Activated T-helper 1 cell treated with anti-CD3 and anti-CD28 coated beads, Interleukin-2, amount 50 U/mL, for 16 hours (primary cell): ENCODE measurements around the gene ZNF385D.

Source experiments
- DNase-seq, 2 donors: peaks; one replicate each; pipeline ENCODE4 v3.0.0-alpha.2; 2020; ENCODE audit warnings: low read depth in 1 of 2, low spot score in 1 of 2

ZNF385D gene

GRCh38 chr3:21750831-21751391, at the start of gene ZNF385D:
ZNF385D (minus strand) TSS chr3:21751210; CDS start chr3:21750916, 294 bp downstream.
- no peak for DNase-seq

DNA sequence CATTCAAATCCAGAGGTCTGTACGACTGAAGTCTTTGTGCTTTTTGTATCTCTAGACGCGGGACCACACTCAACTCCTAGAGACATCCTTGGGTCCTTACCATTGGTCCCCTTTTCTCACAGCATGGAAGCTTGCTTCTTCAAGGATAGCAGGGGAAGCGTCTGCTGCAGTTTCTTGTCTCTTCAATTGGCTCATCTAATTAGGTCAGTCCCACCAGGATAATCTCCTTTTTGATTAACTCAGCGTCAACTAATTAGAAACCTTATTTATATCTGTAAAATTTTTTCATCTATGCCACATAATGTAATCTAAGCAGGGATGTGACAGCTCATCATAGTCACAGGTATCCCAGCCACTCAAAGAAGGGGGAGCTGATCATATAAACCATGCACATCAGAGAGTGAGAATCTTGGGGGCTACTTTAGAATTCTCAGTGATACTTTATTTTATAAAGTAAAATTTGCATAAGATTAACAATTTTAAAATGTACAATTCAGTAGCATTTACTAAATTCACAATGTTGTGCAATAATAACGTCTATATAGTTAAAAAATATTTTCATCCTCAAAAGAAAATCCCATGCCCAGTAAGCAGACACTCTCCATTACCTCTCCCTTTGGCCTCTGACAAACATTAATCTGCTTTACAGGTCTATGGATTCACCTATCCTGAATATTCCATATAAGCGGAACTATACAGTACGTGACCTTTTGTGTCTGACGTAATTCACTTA, 47.5 kb upstream of the ZNF385D start:
- DNase-seq = no peak

DNA sequence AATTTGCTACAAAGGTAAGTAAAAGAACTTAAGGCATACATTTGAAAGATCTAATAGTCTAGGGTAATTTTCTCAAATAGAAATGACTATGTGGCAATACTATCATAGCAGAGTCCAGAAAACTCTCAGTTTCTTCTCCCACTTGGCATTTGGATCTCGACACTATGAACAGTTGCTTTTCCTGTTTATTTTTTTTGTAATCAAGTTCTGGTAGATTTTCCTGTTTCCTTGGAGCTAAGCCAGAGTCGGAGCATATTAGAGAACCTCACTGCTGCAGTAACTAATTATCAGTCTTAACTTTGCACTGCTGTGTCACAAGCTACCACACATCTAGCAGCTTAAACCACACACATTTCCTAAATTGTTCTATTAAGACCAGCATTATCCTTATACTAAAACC, 44.9 kb upstream of the ZNF385D start:
- DNase-seq = no peak

GRCh38 chr3:21795152-21795837, 44.3 kb upstream of the ZNF385D start:
- no peak for DNase-seq

DNA sequence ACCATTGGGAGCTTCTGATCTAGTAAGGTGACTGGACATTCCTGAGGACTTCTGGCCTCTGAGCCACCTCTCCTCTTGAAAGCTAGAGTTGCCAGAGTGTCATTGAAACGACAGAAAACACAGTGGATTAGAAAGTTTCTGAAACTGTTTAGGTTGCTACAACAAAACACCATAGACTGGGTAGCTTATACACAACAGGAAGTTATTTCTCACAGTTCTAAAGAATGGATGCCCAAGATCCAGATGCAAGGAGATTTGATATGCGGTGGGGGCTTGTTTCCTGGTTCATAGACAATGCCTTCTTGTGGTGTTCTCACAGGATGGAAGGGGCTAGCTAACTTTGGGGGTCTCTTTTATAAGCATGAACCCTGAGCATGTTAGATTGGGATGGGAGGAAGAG, 43.3 kb upstream of the ZNF385D start:
- DNase-seq = no peak

DNA sequence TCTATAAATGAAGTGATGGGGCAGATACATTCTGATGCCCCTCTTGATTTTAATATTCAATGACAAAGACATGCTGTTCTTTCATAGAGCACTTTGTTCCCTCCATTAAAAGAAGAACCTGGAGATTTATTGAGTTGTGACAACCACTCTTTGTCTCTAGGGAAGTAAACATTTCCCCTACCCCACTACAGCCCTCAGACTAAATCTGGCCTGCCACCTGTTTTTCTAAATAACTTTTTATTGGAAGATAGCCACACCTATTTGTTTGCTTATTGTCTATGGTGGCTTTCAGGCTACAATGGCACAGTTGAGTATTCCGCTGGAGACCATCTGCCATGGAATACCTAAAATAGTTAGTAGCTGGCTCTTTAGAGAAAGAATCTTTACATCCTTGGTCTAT, 41.2 kb upstream of the ZNF385D start:
- no peak for DNase-seq

DNA sequence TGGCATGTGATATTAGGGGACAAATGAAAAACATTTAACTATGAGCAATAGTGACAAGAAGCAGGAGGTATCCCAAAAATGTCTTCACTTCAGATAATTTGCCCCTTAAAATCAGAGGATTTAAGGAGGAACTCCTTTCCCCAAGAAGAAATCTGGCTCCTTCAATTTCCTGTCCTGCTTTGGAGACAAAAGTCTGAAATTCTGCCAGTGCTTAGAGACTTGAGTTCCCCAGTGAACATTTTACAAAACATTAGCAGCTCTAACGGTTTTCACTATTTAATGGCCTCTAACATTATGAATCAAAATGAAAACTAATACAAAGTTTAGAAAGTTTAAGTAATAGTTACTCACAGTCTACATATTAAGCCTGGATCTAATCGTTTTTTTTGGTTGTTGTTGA, 40.3 kb upstream of the ZNF385D start:
- no peak for DNase-seq

GRCh38 chr3:21790466-21790865, 39.5 kb upstream of the ZNF385D start:
- no peak for DNase-seq

GRCh38 chr3:21789730-21790129, 38.7 kb upstream of the ZNF385D start:
- DNase-seq = no peak

DNA sequence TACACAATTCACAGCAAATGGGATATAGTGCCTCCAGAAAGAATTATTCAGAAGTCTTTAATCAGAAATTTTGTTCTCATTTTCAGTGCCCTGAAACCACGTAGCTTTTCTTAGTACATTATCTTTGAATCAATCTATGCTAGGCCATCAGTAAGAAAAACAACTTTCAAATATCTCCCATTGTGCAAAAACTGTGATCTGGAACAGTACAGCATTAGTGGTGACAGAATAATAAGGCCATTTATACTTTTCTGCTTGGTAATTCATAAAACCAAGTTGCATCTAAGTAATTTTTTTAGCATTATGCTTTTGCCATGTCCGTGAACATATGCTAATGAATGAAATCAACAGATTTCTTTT, 35.4 kb upstream of the ZNF385D start:
- DNase-seq = no peak

DNA sequence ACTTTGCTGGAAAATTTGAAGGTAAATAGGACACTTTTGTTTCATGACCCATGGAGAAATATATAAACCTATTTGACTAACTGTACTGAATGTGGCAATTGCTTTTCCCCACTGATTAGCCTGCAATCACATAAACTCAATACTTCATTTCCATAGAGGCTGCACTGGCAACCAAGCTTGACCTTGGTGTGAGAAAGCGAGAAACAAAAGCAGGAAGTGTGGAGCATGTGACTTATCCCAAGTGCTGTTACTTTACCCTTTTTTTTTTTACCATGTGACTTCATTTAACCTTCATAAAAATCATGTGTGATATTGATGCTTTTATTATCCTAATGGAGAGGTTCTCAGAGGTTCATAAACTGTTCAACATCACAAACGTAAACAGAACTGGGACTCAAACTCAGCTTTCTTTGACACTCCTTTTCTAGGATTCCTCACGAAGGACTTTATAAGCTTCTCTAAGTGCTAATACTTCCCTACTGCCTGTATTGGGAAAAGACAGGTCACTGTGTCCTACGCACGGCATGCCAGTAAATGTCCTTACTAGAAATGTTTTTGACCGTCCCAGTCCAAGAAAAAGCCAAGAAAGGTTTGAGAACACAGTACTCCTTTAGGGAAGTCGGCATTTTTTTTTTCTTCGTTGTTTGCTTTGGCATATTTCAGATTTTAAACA, 34.9 kb upstream of the ZNF385D start:
- DNase-seq = no peak

DNA sequence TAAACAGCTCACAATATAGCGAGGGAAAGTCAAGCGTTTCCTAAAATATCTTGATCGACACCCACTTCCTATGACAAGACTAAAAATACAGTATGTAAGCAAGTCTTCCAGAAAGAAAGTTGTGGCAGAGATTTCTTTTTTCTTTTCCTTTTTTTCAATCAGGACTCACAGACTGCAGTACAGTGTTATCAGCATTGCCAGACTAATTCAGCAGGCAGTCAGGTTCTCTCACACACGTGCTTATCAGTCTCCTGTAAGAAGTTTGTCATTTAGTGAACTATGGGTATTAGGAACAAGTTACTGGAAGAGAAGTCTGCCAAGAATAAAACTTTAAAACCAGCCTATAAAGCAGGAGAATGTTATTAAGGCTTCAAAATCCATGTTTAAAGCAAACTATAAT, 32.8 kb upstream of the ZNF385D start:
- DNase-seq = no peak

DNA sequence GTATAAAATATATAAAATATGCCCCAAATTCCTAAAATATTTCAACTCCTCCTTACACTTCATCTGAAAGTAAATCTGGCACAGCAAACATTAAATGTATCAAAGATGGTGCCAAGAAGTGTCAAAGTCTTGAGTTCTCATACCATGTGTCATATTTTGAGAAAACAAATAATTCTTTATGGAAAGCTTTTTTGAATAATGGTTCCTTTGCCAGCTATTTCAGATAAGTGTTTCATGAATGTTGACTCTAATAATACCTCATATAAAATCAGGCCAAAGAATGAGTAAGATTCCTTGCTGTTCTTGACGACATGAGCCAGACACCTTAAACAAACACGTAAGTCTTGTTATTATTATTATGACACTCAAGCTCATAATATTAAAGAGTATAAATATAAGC, 30.3 kb upstream of the ZNF385D start:
- no peak for DNase-seq

DNA sequence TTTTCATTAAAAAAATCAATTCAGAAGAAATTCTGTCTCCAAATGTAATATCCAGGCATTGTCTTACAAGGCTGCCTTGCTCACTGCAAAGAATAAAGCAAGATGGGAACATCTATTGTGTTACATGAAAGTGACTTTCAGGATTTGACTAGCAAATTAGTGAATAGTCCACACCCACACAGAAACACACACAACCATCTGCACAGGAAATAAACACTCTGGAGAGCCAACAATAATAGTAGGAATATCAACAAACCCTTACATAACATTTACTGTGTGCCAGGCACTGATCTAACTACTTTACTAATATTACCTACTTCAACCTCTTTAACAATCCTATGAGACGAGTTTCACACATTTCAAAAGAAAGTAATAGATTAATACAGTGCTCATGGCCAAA, 28.9 kb upstream of the ZNF385D start:
- DNase-seq = no peak

DNA sequence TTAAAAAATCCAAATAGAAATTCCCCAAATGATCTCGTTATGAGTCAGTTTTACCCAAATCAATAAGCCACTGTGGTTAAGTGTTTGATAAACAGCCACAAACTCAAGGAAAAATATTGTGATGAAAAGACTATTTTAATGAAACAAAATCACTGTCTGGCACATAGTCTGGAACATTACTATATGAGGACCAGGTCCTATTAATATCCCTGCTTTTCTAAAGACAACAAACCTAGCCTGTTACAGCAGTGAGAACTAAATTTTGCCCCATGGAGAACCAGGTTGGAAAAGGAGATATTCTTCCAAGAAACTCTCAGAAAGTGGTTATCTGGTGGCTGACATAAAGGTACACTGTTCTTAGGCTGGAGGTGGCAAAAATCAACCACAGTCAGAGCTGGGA, 27.7 kb upstream of the ZNF385D start:
- DNase-seq = no peak

DNA sequence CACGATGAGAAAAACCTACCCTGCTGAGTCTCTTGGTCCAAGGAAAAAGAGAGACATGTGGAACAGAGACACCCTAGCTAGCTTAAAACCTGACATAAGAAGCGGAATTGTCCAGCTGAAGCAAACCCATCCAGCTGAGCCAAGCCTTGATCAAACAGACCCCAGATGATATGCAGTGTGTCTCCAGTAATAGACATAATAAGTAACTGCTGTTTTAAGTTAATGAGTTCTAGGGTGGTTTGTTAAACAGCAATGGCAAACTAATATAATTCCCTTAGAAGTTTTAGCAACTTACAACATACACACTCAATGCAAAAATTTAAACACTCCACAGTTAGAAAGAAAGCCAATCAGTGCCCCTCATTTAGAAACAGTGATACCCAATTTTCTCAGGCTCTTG, 26.8 kb upstream of the ZNF385D start:
- no peak for DNase-seq

- no peak for DNase-seq
Measured at GRCh38 chr3:21766002-21766401, 15.0 kb upstream of the ZNF385D start.

GRCh38 chr3:21755896-21756295, 4.9 kb upstream of the ZNF385D start:
- no peak for DNase-seq

DNA sequence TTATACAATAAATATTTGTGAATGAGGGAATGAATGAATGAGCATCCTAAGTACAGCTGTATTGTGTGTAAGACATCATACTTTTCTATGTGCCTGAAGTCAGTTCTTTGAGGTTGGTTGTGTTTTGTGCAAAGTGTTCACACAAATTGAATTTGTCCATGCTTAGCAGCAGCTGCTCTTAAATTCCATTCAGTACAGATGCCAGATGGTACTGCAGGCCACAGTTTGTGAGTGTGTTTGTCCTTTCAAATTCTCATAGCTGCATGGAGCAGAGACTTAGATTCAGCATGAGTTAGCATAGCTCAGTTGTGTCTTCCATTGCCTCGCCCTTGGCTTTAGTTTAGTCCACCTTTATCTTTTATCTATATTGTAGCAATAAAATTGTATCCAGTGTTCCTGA, 3.8 kb upstream of the ZNF385D start:
- DNase-seq = no peak

- DNase-seq = no peak
Measured at GRCh38 chr3:21752749-21753347, 1.8 kb upstream of the ZNF385D start.

- DNase-seq = no peak
Measured at GRCh38 chr3:21751886-21752285, 876 bp upstream of the ZNF385D start.
